ENCODE measurements around the gene ATP2A3.

- no peak for TF ChIP-seq CTCF (conservative IDR thresholded peaks at IDR 0.05 in 1 of 2, IDR thresholded peaks at IDR 0.05 in 1 of 2; ENCODE audit: low read depth in 1 of 2, low read length in 2 of 2)
- TF ChIP-seq EZH2 (IDR thresholded peaks at IDR 0.05; ENCODE audit: low read length, missing control alignments): no peak
These were observed 88.9 kb downstream of the ATP2A3 start for GRCh38 chr17:3875317-3875716.

All from fibroblast of lung (primary cell).